Measurements from ENCODE around the gene SLC17A1. TPM values are rescaled to one million over a fixed set of nuclear protein-coding genes. Genes with fewer than 3 reads are reported as not detected.

The SLC17A1 gene
- total and polyA plus RNA-seq, 2 donors (not counting 3 experiments of a cell fraction or from before 2014, with no cell fraction given): not detected

DNA sequence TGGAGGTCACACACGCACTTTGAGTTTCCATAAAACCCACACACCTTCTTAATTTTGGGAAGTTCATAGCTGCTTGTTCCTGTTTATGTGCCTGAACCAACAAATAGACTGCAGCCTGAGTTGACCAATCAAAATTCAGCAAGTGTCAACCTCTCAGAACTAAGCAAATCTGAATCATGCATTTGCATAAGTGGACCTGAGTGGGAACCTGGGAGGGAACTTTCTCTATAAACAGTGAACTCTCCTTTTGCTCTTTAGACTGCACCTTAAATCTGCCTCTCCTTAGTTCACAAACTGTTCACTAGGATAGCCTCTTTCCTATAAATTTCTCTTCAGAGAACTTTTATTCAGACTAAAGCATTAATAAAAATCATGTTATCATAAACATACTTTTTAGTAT is 37.9 kb downstream of the SLC17A1 start:
- CTCF ChIA-PET: interaction anchor here (1.0 to 1.4 kb wide), 4 partner anchors 9 to 208 kb away, joined by 3 to 5 read pairs (median 3); no protein-coding TSS in a partner anchor
- no peaks in the 10 kb centered on the region for H3K9me1 ChIP-seq (replicated peaks; ENCODE audit: control insufficient read depth, extremely low read depth, insufficient read depth, low read length)
- POLR2A ChIA-PET: no interaction called here
- intact Hi-C loops (cut with micrococcal nuclease): no loop called here
- no peaks in the 10 kb centered on the region for H3K36me3 ChIP-seq (ENCODE audit: control insufficient read depth in 2 of 2, extremely low read depth in 1 of 2, insufficient read depth in 2 of 2, low read length in 2 of 2)
- no peak for DNase-seq (ENCODE audit: low read depth, low spot score)
- BruUV-seq (replicated peaks): no TSS peak
- peaks cover 0 to 2% of the 10 kb centered on the region in 2 experiments for H3K27me3 ChIP-seq (ENCODE audit: control insufficient read depth in 2 of 2, insufficient read depth in 2 of 2, low read length in 2 of 2)
- H3K4me1 ChIP-seq (ENCODE audit: control insufficient read depth, extremely low read depth, insufficient read depth, low read length): no peaks in the 10 kb centered on the region
- no peak for FAIRE-seq
- H3K9ac ChIP-seq (replicated peaks; ENCODE audit: extremely low read depth, insufficient read depth, low read length): no peak overlapping the region
- no peak overlapping the region for H3K4me3 ChIP-seq (replicated peaks in 1 of 3; ENCODE audit: insufficient read depth in 1 of 3, low read depth in 1 of 3, low read length in 3 of 3)
- no peaks in the 10 kb centered on the region for H3K9me3 ChIP-seq (replicated peaks; ENCODE audit: control insufficient read depth, insufficient read depth, low read length)
- H4K20me1 ChIP-seq (replicated peaks; ENCODE audit: control insufficient read depth, extremely low read depth, insufficient read depth, low read length): no peaks in the 10 kb centered on the region
- TF ChIP-seq, protein P1, sequence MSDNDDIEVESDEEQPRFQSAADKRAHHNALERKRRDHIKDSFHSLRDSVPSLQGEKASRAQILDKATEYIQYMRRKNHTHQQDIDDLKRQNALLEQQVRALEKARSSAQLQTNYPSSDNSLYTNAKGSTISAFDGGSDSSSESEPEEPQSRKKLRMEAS (IDR thresholded peaks at IDR 0.05; ENCODE audit: insufficient read depth, insufficient read length): no peak
- no peak for TF ChIP-seq MYC (IDR thresholded peaks at IDR 0.05; ENCODE audit: low read depth, low read length)
- no peak for TF ChIP-seq POLR2A (IDR thresholded peaks at IDR 0.05; ENCODE audit: low read depth, low read length)
- TF ChIP-seq JUN (IDR thresholded peaks at IDR 0.05; ENCODE audit: borderline replicate concordance, insufficient read depth, insufficient read length, low read depth): no peak
- TF ChIP-seq GATA2 (IDR thresholded peaks at IDR 0.05; ENCODE audit: insufficient read depth, insufficient read length, low read depth, low read length): no peak
- TF ChIP-seq FOS (IDR thresholded peaks at IDR 0.05; ENCODE audit: borderline replicate concordance, insufficient read depth, low read length): no peak
- TF ChIP-seq POLR2AphosphoS5 (IDR thresholded peaks at IDR 0.05; ENCODE audit: insufficient read depth, low read depth, low read length): no peak
- TF ChIP-seq, protein P2, sequence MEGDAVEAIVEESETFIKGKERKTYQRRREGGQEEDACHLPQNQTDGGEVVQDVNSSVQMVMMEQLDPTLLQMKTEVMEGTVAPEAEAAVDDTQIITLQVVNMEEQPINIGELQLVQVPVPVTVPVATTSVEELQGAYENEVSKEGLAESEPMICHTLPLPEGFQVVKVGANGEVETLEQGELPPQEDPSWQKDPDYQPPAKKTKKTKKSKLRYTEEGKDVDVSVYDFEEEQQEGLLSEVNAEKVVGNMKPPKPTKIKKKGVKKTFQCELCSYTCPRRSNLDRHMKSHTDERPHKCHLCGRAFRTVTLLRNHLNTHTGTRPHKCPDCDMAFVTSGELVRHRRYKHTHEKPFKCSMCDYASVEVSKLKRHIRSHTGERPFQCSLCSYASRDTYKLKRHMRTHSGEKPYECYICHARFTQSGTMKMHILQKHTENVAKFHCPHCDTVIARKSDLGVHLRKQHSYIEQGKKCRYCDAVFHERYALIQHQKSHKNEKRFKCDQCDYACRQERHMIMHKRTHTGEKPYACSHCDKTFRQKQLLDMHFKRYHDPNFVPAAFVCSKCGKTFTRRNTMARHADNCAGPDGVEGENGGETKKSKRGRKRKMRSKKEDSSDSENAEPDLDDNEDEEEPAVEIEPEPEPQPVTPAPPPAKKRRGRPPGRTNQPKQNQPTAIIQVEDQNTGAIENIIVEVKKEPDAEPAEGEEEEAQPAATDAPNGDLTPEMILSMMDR (IDR thresholded peaks at IDR 0.05; ENCODE audit: extremely low read depth in 1 of 2, insufficient read depth in 1 of 2, low read depth in 1 of 2, low read length in 2 of 2): no peak
- TF ChIP-seq EZH2 (IDR thresholded peaks at IDR 0.05; ENCODE audit: borderline replicate concordance, low read depth, low read length, severe bottlenecking): no peak
- dilution Hi-C loops (cut with MboI; ENCODE audit: extremely low pct_ligation_motif_present, low sequenced_read_pairs): no loop called here
- H2AFZ ChIP-seq (ENCODE audit: low read depth, low read length): no peak overlapping the region
- no peaks in the 10 kb centered on the region for H3K79me2 ChIP-seq (ENCODE audit: control insufficient read depth, insufficient read depth, low read length)
- H3K4me2 ChIP-seq (ENCODE audit: insufficient read depth, low read length): no peak overlapping the region
- no peak overlapping the region for H3K27ac ChIP-seq (ENCODE audit: insufficient read depth, low read depth, low read length)

Measured in endothelial cell of umbilical vein (primary cell).